Measurements from ENCODE around the gene SPEM1.
"Not testable (repeated sequence)": the region's sequence is repeated elsewhere in the genome, so short reads cannot be mapped to it uniquely, and the experiment has no call there.

DNA sequence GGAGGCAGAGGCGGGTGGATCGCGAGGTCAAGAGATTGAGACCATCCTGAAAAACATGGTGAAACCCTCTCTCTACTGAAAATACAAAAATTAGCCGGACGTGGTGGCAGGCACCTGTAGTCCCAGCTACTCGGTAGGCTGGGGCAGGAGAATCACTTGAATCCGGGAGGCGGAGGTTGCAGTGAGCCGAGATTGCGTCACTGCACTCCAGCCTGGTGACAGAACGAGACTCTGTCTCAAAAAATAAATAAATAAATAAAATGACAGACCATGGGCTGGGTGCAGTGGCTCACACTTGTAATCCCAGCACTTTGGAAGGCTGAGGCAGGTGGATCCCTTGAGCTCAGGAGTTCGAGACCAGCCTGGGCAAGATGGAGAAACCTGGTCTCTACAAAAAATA lies 49.7 kb downstream of the SPEM1 start:
- TF ChIP-seq EZH2 (IDR thresholded peaks at IDR 0.05; ENCODE audit: borderline replicate concordance, insufficient read depth, low read depth, low read length, poor library complexity, severe bottlenecking) = not testable (repeated sequence)
- TF ChIP-seq, protein P1, sequence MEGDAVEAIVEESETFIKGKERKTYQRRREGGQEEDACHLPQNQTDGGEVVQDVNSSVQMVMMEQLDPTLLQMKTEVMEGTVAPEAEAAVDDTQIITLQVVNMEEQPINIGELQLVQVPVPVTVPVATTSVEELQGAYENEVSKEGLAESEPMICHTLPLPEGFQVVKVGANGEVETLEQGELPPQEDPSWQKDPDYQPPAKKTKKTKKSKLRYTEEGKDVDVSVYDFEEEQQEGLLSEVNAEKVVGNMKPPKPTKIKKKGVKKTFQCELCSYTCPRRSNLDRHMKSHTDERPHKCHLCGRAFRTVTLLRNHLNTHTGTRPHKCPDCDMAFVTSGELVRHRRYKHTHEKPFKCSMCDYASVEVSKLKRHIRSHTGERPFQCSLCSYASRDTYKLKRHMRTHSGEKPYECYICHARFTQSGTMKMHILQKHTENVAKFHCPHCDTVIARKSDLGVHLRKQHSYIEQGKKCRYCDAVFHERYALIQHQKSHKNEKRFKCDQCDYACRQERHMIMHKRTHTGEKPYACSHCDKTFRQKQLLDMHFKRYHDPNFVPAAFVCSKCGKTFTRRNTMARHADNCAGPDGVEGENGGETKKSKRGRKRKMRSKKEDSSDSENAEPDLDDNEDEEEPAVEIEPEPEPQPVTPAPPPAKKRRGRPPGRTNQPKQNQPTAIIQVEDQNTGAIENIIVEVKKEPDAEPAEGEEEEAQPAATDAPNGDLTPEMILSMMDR (IDR thresholded peaks at IDR 0.05) = not testable (repeated sequence)

Data from B cell (primary cell).